GM18505 (cell line): Measurements from ENCODE around the gene RPP40.

ENCODE experiments used
- ATAC-seq: cut with Tn5 transposase; IDR thresholded peaks from one replicate; pipeline ENCODE4 v1.9.1; 2021; ENCODE audit not compliant: unreplicated experiment
- POLR2A ChIP-seq: IDR thresholded peaks from 4 replicates; pipeline ENCODE4 v1.6.1; 2011; ENCODE audit warnings: borderline replicate concordance; ENCODE audit not compliant: insufficient read depth, insufficient read length; ENCODE audit errors: extremely low read depth

The RPP40 gene

DNA sequence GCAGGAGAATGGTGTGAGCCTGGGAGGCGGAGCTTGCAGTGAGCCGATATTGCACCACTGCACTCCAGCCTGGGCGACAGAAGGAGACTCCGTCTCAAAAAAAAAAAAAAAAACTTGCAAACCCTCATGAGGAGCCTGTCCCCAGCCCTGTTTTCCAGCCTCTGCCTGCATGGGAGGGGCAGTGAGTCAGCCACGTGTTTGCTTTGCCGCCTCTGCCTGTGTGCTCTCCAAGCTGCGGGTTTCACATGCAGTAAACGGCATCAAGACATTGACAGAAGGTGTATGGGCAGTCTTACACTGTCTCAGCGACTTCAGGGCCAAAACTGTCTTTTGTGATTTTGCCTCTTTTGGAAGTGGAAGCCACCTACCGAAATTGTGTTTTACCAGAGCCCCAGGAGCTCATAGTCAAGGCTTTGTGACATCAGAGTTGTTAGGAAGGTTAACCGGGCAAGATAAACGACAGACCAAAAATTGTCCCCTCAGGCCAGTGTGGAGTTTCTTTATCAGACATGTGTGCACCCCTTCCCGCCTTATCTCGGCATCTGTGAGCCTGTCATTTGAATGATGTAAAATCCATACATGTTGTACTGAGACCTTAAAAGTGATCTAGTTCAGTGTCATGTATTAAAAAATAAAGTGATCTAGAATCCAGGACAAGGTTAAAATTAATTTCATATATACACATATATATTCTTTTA, 52.9 kb downstream of the RPP40 start:
- no peak for ATAC-seq

DNA sequence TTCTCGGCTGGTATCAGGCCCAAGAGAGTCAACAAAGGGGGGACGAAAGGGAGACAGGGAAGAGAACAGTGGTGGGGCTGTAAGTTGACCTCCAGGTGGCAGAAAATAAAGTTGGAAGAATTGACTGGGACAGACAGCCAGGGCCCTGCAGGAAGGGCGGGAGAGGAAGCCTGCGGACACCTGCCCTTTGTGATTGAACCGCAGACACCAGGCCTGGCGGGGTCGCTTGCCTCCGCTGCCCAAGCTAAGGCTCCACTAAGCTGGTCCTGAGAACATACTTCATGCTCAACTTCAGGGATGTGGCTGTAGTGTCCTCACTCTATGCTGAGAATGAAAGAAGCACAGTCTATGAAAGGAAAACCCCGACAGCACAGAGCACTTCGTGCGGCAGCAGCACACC, 53.8 kb downstream of the RPP40 start:
- ATAC-seq: no peak
- no peak for TF ChIP-seq POLR2A

More for the DNA sequence above, 52.9 kb downstream of the RPP40 start:
- no peak for TF ChIP-seq POLR2A

DNA sequence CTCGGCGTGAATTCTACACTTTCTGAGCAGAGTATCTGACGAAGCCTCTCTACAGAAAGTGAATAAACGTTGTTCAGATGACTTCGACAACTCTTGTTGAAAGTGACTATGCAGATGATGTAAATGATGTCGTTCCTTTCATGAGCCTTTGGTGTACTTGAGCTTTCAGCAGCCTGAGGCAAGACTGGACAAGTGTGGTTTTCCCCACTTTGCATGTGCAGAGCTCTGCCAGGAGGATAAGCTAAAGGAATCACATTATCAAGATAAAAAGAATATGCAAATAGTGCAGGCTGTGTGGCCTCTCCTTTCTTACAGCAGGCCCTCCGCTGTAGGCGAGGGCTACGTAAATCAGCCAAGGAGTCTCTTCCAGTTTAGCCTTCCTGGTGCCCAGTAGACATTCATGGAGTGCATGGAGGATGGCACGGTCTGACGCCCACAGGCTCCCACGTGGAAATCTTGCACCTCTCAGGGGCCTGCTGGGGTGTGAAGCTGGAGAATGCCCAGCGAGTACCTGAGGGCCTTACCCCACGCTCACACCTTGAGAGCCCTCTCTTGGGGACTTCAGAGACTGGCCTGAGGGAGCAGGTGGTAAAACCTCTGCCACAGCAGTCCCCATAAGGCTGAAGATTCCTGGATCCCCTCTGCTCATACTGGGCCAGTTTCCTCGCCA, 54.9 kb downstream of the RPP40 start:
- ATAC-seq: no peak
- TF ChIP-seq POLR2A: no peak

DNA sequence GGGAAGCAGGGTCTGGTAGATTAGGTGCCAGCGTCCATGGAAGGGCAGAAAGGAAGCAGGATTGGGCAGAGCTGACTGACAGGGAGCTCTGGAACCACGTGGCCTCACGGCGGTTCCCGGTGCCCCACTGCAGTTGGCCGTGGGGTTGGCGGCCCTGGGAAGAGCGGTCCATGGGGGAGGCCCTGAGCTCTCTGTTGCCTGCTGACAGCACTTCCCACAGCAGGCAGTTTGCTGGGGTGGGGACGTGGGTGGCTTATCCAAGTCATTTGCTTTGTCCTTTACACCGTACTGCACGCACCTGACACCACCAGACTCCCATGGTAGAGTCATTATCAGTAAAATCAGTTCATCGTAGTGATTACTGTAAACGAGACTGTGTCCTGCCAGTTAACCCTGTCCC, 56.1 kb downstream of the RPP40 start:
- TF ChIP-seq POLR2A: no peak
- ATAC-seq: no peak

DNA sequence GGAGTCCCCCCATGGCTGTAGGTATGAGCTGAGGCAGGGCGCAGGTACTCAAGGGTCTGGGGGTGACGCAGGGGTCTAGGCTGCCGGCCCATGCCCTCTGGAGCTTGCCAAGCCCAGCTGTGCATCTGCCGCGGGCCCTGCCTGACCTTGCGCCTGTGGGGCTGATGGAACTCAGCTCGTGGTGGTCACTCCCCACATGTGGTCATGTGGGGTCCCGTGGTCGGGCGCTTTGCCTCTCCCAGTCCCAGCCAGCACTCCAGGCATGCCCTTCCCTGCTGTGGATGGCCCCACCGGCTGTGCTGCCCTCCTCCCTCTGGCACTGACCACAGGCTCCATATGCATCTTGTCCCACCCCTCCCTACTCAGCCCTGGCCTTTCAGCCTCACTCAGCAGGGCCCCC, 57.3 kb downstream of the RPP40 start:
- no peak for ATAC-seq
- no peak for TF ChIP-seq POLR2A
